Activated naive CD8-positive, alpha-beta T cell treated with anti-CD3 and anti-CD28 coated beads, Interleukin-2, amount 10 ng/mL, durations not matched to agents 7 days and 5 days (primary cell): Measurements from ENCODE around the gene NPBWR2. TPM values are rescaled to one million over a fixed set of nuclear protein-coding genes. Genes with fewer than 3 reads are reported as not detected.
A peak's percentile ranks its signal among the peaks of the same experiment; 100 is the strongest.

Experiments
- ATAC-seq: fragments of 150-1000 bp; cut with Tn5 transposase; one replicate; pipeline ENCODE4 v1.10.0; 2021; ENCODE audit warnings: low read depth, moderate library complexity
- POLR2A ChIA-PET: fragments of 350-600 bp; sonication (Branson Sonifier 250); formaldehyde crosslinking; loops from one replicate; lab custom pipeline; 2021; ENCODE audit warnings: antibody characterized with exemption; lab: Charles Lee
- DNase-seq: peaks from one replicate; pipeline ENCODE4 v3.0.0; 2021
- H3K27ac Mint-ChIP-seq: one replicate; pipeline ENCODE4 v1.8.0; 2022; ENCODE audit warnings: mild to moderate bottlenecking, mixed read lengths
- H3K27me3 Mint-ChIP-seq: one replicate; pipeline ENCODE4 v1.8.0; 2022; ENCODE audit warnings: mild to moderate bottlenecking, moderate library complexity, mixed read lengths
- H3K36me3 Mint-ChIP-seq: one replicate; pipeline ENCODE4 v1.8.0; 2021; ENCODE audit warnings: mild to moderate bottlenecking, mixed read lengths
- H3K4me1 Mint-ChIP-seq: one replicate; pipeline ENCODE4 v1.8.0; 2021; ENCODE audit warnings: mixed read lengths
- H3K4me3 Mint-ChIP-seq: one replicate; pipeline ENCODE4 v1.8.0; 2022; ENCODE audit warnings: mild to moderate bottlenecking, moderate library complexity, mixed read lengths
- H3K9me3 Mint-ChIP-seq: one replicate; pipeline ENCODE4 v1.8.0; 2021; ENCODE audit warnings: mixed read lengths
- total RNA-seq, 2 experiments: library from RNA; stranded (reverse); gene quantifications; one replicate each; pipeline ENCODE4 v1.2.3, GENCODE V29; 2021

Gene NPBWR2
- total RNA-seq, 2 experiments from 2014 or later, result not detected

DNA sequence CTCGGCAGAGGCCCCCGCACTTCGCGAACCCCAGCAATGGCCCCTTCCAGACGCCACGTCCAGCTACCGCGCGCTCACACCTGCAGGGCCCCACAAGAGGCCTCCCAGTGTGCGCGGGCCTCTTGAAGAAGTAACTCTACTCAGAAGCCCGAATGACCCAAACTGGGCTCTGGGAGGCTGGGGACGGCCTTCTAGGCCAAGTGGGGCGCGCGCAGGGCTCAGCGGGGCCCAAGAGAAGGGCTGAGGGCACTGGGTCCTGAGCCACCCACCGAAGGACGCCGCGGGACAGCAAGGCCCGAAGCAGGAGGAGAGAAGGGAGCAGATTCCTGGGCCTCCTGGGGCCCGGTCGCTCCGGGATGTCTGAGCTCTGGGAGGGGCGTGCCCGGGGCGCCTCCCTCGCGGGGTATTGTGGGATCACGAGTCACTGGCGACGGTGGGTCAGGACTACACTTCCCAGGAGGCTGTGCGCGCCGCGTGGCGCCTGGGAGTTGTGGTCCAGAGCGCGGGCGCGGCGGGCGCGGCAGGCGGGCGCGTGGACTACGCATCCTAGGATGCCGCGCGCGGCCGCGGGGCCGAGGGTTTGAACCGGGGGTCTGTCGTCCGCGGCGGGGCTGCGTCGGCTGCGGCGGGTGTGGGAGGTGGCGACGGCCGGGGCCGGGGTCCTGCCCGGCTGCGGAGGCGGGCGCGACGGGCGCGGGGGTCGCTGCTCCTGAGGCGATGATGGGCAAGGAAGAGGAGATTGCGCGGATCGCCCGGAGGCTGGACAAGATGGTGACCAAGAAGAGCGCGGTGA, 44.6 kb downstream of the NPBWR2 start, which contains the start of gene TCEA2:
TSS of gene TCEA2 (plus strand) at position 603 of the 793 bp plus-strand sequence. CDS start at position 718, 115 bp downstream.
- Mint-ChIP-seq H3K4me1 (peaks cover 43% of the 10 kb centered on the region), H3K4me3 (peak within 1 kb of the TSS; percentile 95), H3K36me3 (no peaks in the 10 kb centered on the region), H3K9me3 (no peaks in the 10 kb centered on the region), H3K27ac (peak within 1 kb of the TSS; percentile 89), H3K27me3 (no peaks in the 10 kb centered on the region)
- ATAC-seq, result peak; percentile 76
- POLR2A ChIA-PET, result interaction anchor here (0.6 to 3.2 kb wide), 11 partner anchors 9 to 542 kb away, joined by 3 to 16 read pairs (median 4); partner anchors contain the start of genes OPRL1, PRPF6 and RGS19
- DNase-seq, result peak; percentile 96

DNA sequence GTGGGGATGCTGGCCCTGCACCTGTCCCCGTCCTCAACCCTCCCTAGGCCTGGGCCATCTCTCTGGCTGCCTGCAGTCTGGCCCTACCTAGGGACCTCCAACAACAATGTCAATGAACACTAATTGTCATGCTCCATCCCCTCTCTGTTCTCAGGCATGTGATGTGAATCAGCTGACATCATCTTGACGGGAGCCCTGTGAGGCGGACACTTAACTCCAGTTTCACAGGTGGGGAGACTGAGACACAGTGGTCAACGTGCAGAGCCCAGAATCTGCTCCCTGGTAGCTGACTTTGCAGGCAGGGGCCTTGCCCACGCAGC, 45.1 kb downstream of the NPBWR2 start:
- no peaks in the 10 kb centered on the region for H3K27me3 Mint-ChIP-seq
- POLR2A ChIA-PET, result interaction anchor here (0.6 to 3.2 kb wide), 10 partner anchors 9 to 541 kb away, joined by 3 to 16 read pairs (median 4); partner anchors contain the start of genes OPRL1, PRPF6 and RGS19
- H3K4me1 Mint-ChIP-seq, result peaks cover 40% of the 10 kb centered on the region
- H3K36me3 Mint-ChIP-seq, result no peaks in the 10 kb centered on the region
- H3K4me3 Mint-ChIP-seq, result peak overlapping the region; percentile 95
- ATAC-seq, result no peak
- no peaks in the 10 kb centered on the region for H3K9me3 Mint-ChIP-seq
- peak overlapping the region; percentile 36 for H3K27ac Mint-ChIP-seq
- no peak for DNase-seq

DNA sequence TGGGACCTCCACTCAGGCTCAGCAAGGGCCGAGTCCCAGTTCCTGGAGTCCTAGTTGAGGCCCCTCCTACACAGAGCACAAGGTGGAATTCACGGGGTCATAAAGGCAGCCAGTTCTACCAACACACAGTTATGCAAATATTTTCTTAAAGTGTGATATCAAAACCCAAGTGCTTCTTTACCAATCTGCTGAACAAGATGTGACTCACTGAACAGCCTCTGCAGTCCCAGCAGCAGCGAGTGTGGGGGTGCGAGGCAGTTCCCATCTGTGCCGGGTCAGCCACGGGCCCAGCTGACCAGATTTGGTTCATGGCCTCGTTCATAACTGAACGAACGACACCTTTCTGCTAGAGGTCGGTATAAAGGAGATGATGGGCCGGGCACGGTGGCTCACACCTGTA, 48.8 kb downstream of the NPBWR2 start:
- peaks cover 15% of the 10 kb centered on the region for H3K4me1 Mint-ChIP-seq
- no peaks in the 10 kb centered on the region for H3K36me3 Mint-ChIP-seq
- DNase-seq (no peak), ATAC-seq (no peak)
- H3K4me3 Mint-ChIP-seq, result peak overlapping the region; percentile 82
- H3K9me3 Mint-ChIP-seq, result no peaks in the 10 kb centered on the region
- POLR2A ChIA-PET, result interaction anchor here (1.1 to 2.8 kb wide), 4 partner anchors 18 to 78 kb away, joined by 3 to 16 read pairs (median 10); partner anchors contain the start of genes PRPF6 and SAMD10
- no peak overlapping the region for H3K27ac Mint-ChIP-seq
- H3K27me3 Mint-ChIP-seq, result no peaks in the 10 kb centered on the region

DNA sequence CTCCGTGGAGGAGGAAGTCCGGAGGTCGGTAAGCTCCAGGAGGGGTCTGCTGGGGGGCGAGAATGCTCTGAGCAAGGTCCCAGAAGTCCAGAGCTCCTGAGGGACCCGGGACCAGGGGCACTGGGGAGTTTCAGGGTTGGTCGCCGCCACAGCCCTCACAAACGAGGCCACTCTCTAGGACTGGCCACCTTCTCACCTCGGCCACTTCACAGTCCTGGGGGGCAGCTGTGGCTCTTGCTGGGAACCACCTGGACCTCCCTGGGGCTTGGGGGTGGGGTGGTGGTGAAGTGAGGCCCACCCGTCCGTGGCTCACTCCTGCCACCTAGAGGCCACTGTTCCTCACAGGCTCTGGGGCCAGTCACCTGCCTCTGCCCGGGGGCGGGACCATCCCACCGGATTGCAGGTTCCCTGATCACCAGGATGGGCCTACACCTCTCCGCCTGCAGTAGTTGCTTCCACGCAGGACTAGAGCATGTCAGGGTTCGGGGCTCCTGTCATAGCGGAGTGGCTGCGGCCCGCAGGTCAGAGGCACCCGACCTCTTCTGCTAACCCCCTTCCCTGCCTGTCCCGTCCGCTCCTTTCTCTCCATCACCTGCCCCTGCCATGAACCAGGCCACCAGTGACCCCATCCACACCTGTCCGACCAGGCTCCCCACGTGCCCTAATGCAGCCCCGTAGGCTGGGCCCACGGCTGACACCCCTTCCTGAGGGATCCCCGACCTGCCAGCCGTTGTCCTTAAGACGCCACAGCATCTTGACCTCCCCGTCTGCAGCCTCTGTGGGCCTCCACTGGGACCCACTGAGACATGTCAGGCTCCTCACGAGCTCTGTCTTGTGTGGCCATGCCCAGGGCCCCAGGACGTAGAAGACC, 49.5 kb downstream of the NPBWR2 start:
- peak; percentile 89 for DNase-seq
- Mint-ChIP-seq H3K27ac (peak overlapping the region; percentile 90), H3K4me1 (peaks cover 15% of the 10 kb centered on the region), H3K36me3 (no peaks in the 10 kb centered on the region), H3K9me3 (no peaks in the 10 kb centered on the region), H3K27me3 (peaks cover 3% of the 10 kb centered on the region), H3K4me3 (peak overlapping the region; percentile 82)
- peak; percentile 75 for ATAC-seq
- POLR2A ChIA-PET, result interaction anchor here (0.8 to 2.8 kb wide), 6 partner anchors 16 to 77 kb away, joined by 3 to 16 read pairs (median 6); partner anchors contain the start of genes OPRL1, PRPF6, RGS19 and SAMD10

DNA sequence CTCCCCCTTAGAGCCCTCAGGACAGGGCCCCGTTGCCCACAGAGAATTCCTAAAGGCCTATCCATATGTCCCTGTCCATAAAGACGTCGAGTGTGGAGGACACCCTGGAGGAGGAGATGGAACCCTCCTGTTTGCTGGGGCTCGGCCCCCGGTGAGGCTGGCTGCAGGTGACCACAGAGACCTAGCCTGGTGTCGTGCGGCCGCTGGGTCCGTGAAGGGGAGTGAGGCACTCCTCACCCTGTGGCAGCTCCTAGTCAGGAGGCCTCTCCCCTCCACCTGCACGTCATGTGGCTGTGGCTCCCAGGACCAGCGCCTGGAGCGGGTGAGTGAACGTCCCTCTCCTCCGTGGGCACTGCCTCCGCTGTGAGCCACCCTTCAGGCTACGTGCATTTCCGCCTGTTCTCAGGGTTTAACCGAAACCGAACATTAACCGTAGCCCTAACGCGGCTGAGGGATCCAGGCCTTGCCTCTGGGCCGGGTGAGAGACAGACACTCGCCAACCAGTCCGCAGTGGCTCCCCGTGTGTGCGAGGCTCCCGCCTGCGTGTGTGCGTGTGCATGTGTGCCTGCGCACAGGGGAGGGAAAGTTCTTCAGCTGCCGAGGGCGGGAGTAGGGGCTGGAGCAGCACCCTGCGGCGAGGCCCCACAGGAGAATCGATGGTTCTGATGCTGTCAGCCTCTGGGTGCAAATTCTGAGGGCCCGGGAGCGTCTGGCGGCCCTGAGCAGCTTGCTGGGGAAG, 50.3 kb downstream of the NPBWR2 start:
- H3K9me3 Mint-ChIP-seq, result no peaks in the 10 kb centered on the region
- H3K27ac Mint-ChIP-seq, result peak overlapping the region; percentile 90
- H3K4me3 Mint-ChIP-seq, result peak overlapping the region; percentile 82
- ATAC-seq, result peak; percentile 62
- POLR2A ChIA-PET, result interaction anchor here (0.8 to 2.8 kb wide), 6 partner anchors 15 to 77 kb away, joined by 3 to 16 read pairs (median 6); partner anchors contain the start of genes OPRL1, PRPF6, RGS19 and SAMD10
- H3K27me3 Mint-ChIP-seq, result peaks cover 3% of the 10 kb centered on the region
- no peak for DNase-seq
- peaks cover 13% of the 10 kb centered on the region for H3K4me1 Mint-ChIP-seq
- H3K36me3 Mint-ChIP-seq, result no peaks in the 10 kb centered on the region

DNA sequence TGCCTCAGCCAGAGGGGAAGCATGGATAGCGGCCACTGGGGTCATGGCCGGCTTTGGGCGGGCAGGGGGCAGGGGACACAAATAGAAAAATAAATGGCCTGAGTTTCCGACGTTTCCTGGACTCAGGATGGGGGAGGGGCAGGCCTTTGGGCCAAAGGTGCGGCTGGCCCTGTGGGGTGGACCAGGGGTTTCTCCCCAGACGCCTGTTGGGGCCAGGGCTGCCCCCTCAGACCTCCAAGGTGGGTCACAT, 50.8 kb downstream of the NPBWR2 start:
- no peak for DNase-seq
- H3K27ac Mint-ChIP-seq, result peak overlapping the region; percentile 90
- peaks cover 5% of the 10 kb centered on the region for H3K27me3 Mint-ChIP-seq
- no peak overlapping the region for H3K4me3 Mint-ChIP-seq
- no peak for ATAC-seq
- no peaks in the 10 kb centered on the region for H3K36me3 Mint-ChIP-seq
- POLR2A ChIA-PET, result interaction anchor here (2.0 to 2.8 kb wide), 3 partner anchors 16 to 76 kb away, joined by 8 to 16 read pairs (median 12); partner anchors contain the start of genes PRPF6 and SAMD10
- H3K4me1 Mint-ChIP-seq, result peaks cover 12% of the 10 kb centered on the region
- H3K9me3 Mint-ChIP-seq, result no peaks in the 10 kb centered on the region

DNA sequence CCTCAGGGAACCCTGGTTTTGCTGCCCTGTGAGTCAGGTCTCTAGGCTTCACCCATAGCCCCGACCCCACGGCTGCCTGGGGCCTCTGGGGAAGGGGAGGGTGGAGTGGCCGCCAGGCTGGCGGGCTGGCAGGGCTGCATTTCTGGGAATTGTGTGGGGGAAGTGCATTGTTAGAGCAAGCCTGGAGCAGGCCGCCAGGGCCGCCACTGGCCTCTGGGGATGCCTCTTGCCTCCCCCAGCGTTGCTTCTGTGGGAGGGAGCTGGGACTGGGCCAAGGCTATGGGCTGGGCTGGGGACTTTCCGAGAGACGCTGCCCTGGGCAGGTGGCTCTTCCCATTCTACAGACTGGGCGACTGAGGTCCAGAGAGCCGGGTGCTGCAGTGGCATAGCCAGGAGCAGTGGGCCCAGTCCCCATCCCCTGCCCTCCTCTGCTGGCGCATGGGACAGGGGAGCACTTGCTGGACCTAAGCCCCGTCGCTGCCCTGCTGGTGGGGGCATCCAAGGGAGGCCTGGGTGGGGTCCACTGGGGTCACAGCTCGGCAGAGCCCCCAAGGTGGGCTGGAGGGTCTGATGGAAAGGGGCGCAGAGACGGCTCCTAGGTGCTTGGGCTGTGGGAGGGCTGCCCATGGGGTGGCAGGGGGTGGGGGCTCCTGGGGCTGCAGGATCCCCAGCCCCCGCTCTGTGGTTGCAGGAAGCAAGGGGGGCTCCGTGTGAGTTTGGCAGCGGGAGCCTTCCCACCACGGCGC, 51.3 kb downstream of the NPBWR2 start:
- DNase-seq (no peak), ATAC-seq (no peak)
- Mint-ChIP-seq H3K4me1 (peaks cover 12% of the 10 kb centered on the region), H3K27ac (no peak overlapping the region), H3K27me3 (peaks cover 5% of the 10 kb centered on the region), H3K36me3 (no peaks in the 10 kb centered on the region), H3K9me3 (no peaks in the 10 kb centered on the region), H3K4me3 (no peak overlapping the region)
- POLR2A ChIA-PET, result interaction anchor here (1.2 to 2.8 kb wide), 4 partner anchors 15 to 76 kb away, joined by 3 to 16 read pairs (median 10); partner anchors contain the start of genes PRPF6, RGS19 and SAMD10

DNA sequence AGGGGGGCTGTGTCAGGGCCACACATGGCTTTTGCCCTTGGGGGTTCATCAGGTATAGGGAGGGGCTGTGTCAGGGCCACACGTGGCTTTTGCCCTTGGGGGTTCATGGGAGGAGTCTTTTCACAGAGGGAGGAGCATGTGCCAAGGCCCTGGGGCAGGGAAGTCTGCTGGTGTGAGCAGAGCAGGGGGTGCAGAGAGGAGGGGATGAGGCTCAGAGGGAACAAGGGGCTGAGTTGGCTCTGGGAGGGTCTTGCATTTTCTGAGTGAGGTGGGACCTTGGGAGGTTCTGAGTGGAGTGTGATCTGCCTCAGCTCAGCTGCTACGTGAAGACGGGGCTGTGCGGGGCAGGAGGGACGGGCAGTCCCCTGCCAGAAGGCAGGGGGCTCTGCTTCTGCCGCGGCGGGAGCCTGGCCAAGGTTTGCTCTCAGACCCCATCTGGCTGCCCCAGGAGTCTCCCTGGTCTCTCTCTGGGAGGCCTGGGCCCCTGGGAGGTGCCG, 51.9 kb downstream of the NPBWR2 start:
- no peaks in the 10 kb centered on the region for H3K9me3 Mint-ChIP-seq
- no peaks in the 10 kb centered on the region for H3K36me3 Mint-ChIP-seq
- no peak overlapping the region for H3K4me3 Mint-ChIP-seq
- ATAC-seq, result no peak
- peaks cover 5% of the 10 kb centered on the region for H3K27me3 Mint-ChIP-seq
- POLR2A ChIA-PET, result interaction anchor here (0.7 to 4.7 kb wide), 4 partner anchors 15 to 74 kb away, joined by 3 to 23 read pairs (median 4); partner anchors contain the start of gene RGS19
- DNase-seq, result no peak
- peak overlapping the region; percentile 60 for H3K27ac Mint-ChIP-seq
- peaks cover 12% of the 10 kb centered on the region for H3K4me1 Mint-ChIP-seq

DNA sequence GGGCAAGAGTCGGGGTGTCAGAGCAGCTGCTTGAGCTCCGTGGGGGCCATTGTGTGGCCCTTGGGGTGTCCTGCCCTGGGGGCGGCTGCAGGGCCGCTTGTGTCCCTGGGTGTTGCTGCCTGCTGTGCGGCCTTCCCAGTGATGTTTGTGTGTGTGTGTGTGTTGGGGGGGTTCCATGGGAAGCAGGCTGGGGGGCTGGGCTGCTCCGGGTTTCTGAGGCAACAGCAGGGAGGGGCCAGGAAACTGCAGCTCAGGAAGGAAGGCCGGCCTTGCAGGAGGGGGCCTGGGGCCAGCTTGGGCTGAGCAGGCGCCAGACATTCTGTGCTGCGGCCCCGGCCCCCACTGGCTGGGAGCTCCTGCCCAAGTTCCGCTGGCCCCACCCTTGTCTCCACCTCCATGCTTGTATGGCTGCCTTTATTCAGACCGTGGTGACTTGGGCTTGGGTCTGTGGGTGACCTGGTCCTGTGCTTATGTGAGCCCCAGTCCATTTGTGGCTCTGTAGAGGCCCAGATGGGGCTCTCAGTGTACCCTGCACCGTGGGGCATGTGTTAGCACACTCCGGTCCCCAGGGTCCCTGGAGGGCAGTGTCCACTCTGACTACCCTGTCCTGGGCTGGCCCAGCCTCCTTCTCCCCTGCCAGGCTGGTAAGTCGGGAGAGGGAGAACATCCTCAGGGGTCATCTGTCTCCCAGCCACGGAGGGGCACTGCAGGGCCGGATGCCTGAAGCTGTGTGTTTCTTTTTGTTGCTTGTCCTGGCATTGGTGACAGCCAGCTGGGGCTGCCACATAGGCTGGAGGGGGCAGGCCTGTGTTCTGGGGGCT, 53.3 kb downstream of the NPBWR2 start:
- no peaks in the 10 kb centered on the region for H3K9me3 Mint-ChIP-seq
- POLR2A ChIA-PET, result interaction anchor here (0.6 to 4.7 kb wide), 4 partner anchors 10 to 142 kb away, joined by 3 to 26 read pairs (median 14); no protein-coding TSS in a partner anchor
- peaks cover 10% of the 10 kb centered on the region for H3K4me1 Mint-ChIP-seq
- no peak overlapping the region for H3K4me3 Mint-ChIP-seq
- DNase-seq (no peak), ATAC-seq (no peak)
- peaks cover 9% of the 10 kb centered on the region for H3K27me3 Mint-ChIP-seq
- H3K27ac Mint-ChIP-seq, result no peak overlapping the region
- H3K36me3 Mint-ChIP-seq, result no peaks in the 10 kb centered on the region
